Astrocyte of the spinal cord (primary cell): ENCODE results near the gene DOCK4.

Experiments
- DNase-seq: peaks from one replicate; pipeline ENCODE4 v3.0.0; 2011; ENCODE audit warnings: low read depth, low spot score
- H3K4me3 ChIP-seq: 2 replicates; pipeline ENCODE4 v1.5.1; 2011; ENCODE audit warnings: low read depth, mild to moderate bottlenecking, low read length, moderate library complexity
- in situ Hi-C: cut with HindIII; loops from 2 replicates; pipeline ENCODE4 v1.10.0; 2017; ENCODE audit warnings: low sequenced_read_pairs
- TF ChIP-seq, protein P1 (sequence below): IDR thresholded peaks from 2 replicates; pipeline ENCODE4 v1.5.1; 2012; ENCODE audit warnings: low read depth, mild to moderate bottlenecking, low read length, inconsistent platforms

DOCK4 gene

DNA sequence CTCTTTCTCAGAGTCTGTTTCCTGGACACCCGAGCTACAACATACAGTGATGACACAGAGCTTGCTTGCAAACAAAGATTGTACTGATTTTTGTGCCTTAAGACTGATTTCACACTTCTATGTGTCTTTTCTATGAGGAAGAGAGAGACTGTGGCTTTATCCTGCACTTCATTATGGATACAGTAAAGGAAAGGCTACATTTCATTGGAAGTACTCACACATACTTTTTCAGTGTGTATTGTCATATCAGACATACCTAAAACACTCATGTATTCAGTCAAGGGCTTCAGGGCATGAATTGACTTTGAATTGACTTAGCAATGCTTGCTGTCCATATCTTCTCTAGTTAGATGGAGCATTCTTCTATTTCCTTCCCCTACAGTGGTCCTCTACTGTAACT, 508.4 kb downstream of the DOCK4 start:
- in situ Hi-C loops: no loop called here
- H3K4me3 ChIP-seq: no peak overlapping the region
- TF ChIP-seq, protein P1, sequence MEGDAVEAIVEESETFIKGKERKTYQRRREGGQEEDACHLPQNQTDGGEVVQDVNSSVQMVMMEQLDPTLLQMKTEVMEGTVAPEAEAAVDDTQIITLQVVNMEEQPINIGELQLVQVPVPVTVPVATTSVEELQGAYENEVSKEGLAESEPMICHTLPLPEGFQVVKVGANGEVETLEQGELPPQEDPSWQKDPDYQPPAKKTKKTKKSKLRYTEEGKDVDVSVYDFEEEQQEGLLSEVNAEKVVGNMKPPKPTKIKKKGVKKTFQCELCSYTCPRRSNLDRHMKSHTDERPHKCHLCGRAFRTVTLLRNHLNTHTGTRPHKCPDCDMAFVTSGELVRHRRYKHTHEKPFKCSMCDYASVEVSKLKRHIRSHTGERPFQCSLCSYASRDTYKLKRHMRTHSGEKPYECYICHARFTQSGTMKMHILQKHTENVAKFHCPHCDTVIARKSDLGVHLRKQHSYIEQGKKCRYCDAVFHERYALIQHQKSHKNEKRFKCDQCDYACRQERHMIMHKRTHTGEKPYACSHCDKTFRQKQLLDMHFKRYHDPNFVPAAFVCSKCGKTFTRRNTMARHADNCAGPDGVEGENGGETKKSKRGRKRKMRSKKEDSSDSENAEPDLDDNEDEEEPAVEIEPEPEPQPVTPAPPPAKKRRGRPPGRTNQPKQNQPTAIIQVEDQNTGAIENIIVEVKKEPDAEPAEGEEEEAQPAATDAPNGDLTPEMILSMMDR: no peak
- DNase-seq: no peak

DNA sequence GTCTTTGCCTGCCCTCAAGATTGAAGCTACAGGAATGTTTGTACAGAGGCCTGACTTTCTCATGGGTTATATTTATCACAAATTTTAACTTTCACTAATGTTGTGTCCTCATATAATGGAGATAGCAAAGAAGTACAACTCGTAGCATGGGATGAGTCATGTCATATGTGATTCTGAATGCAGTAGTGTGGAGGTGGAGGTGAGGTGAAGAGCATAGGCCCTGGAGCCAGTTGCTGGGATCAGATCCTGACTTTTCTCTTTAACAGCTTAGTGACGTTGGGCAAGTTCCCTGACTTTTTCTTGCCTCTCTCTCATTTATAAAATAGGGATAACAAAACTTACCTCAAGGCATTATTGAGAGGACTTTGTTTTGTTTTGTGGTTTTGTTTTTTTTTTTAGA, 511.8 kb downstream of the DOCK4 start:
- TF ChIP-seq, protein P1: no peak
- in situ Hi-C loops: no loop called here
- no peak overlapping the region for H3K4me3 ChIP-seq
- DNase-seq: no peak

DNA sequence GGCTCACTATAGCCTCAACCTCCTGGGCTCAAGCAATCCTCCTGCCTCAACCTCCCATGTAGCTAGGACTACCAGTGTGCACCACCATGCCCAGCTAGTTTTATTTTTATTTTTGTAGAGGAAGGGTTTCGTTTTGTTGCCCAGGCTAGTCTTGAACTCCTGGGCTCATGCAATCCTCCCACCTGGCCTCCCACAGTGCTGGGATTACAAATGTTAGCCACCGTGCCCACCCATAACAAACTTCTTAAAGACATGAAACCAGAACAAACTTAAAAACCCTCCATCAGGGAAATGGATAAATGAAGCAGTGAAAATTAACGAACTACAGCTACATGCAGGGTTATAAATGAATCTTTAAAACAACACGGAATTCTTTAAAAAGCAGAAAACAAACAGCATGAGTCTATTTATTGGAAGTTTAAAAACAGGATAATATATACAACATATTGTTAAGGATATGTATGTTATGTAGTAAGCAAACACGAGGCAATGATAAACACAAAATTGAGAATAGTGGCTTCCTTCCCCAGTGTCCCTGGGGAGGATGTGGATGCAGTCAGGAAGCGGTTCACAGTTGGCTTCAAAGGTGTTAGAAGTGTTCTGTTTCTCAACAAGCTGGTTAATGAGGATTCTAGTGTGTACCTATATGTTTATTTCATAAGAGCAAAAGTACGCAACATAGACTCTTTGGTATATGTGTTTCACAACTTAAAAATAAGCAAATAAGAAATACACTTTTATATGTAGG, 515.7 kb downstream of the DOCK4 start:
- in situ Hi-C loops: no loop called here

GRCh38 chr7:111685349-111685748, 520.9 kb downstream of the DOCK4 start:
- in situ Hi-C loops: no loop called here
- DNase-seq: no peak
- TF ChIP-seq, protein P1: no peak
- no peak overlapping the region for H3K4me3 ChIP-seq

More for the DNA sequence above, 515.7 kb downstream of the DOCK4 start:
- TF ChIP-seq, protein P1: no peak
- no peak overlapping the region for H3K4me3 ChIP-seq
- no peak for DNase-seq

DNA sequence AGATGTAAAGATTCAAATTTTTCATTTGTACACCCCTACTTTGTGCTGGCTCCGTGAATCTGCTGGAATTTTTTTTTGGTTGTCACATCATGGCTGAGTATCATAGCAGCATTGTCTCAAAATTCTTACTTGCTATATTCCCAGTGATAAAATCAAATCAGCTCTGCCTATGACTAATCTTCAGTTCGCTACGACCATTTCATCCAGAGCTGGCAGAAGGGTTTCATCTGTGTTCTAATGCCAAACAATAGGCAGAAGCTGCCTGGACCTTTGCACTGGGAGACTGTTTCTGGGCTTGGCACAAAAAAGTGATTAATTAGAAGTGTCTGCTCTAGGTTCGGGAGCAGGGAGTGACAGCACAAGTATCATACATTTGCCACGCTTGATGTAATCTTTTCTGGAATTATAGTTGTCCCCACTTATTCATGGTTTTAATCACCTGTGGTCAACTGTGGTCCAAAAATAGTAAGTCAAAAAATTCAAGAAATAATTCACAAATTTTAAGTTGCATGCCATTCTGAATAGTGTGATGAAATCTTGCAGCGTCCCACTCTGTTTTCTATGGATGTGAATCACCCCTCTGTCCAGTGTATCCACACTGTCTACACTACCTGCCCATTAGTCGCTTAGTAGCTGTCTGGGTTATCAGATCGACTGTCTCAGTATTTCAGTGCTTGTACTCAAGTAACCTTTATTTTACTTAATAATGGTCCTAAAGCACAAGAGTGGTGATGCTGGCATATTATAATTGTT, 523.4 kb downstream of the DOCK4 start:
- no peak overlapping the region for H3K4me3 ChIP-seq
- in situ Hi-C loops: no loop called here
- TF ChIP-seq, protein P1: no peak
- no peak for DNase-seq

DNA sequence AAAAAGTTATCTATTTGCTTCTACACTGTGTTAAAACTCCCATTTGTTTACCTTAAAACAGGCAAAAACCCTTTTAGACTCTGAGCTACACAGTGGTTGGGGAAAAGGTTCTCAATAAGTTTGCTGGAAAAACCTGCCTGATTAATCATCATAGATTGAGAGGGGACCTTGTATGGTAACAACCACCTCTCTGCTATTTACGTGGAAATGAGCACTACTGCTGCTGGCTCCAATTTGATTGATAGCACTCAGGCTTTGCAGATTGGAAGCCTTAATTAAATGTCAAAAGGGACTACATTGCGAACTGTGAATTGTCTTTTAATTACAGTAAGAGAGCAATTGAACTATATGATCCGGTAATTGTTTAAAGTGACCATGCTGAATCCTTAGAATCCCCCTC, 525.0 kb downstream of the DOCK4 start:
- DNase-seq: no peak
- in situ Hi-C loops: no loop called here
- no peak overlapping the region for H3K4me3 ChIP-seq
- TF ChIP-seq, protein P1: no peak
